Measurements from ENCODE around the gene EPN3. TPM values are rescaled to one million over a fixed set of nuclear protein-coding genes. Genes with fewer than 3 reads are reported as not detected.

The EPN3 gene
- total and polyA plus RNA-seq, 2 donors, result 2.2 to 5.3 TPM

- H3K4me3 ChIP-seq (ENCODE audit: low read length in 2 of 2), result no peak overlapping the region
- no peaks in the 10 kb centered on the region for H3K36me3 ChIP-seq (ENCODE audit: control insufficient read depth in 2 of 2, insufficient read depth in 2 of 2, low read length in 1 of 2)
- H3K27me3 ChIP-seq (ENCODE audit: control insufficient read depth in 2 of 2, insufficient read depth in 1 of 2, low read length in 1 of 2), result peaks cover 0 to 35% of the 10 kb centered on the region in 2 donors
- WGBS, result 95% methylated on average over 4 of the region's 4 CpGs
- H3K4me1 ChIP-seq (ENCODE audit: control insufficient read depth in 2 of 2, insufficient read depth in 2 of 2, low read length in 2 of 2), result peaks cover 0 to 4% of the 10 kb centered on the region in 2 donors
- no peak for DNase-seq (ENCODE audit: low read depth in 6 of 9, low spot score in 9 of 9)
- H3K9me3 ChIP-seq (ENCODE audit: control insufficient read depth in 2 of 2, insufficient read depth in 1 of 2, low read length in 1 of 2), result no peaks in the 10 kb centered on the region
- no peak overlapping the region for H3K27ac ChIP-seq (ENCODE audit: low read depth in 1 of 2, low read length in 1 of 2)
These were observed 51.6 kb downstream of the EPN3 start for GRCh38 chr17:50584116-50584515.

GRCh38 chr17:50584749-50585148, 52.2 kb downstream of the EPN3 start:
- H3K27me3 ChIP-seq (ENCODE audit: control insufficient read depth in 2 of 2, insufficient read depth in 1 of 2, low read length in 1 of 2), result peaks cover 0 to 32% of the 10 kb centered on the region in 2 donors
- peaks cover 0 to 4% of the 10 kb centered on the region in 2 donors for H3K4me1 ChIP-seq (ENCODE audit: control insufficient read depth in 2 of 2, insufficient read depth in 2 of 2, low read length in 2 of 2)
- no peaks in the 10 kb centered on the region for H3K36me3 ChIP-seq (ENCODE audit: control insufficient read depth in 2 of 2, insufficient read depth in 2 of 2, low read length in 1 of 2)
- no peak overlapping the region for H3K4me3 ChIP-seq (ENCODE audit: low read length in 2 of 2)
- no peaks in the 10 kb centered on the region for H3K9me3 ChIP-seq (ENCODE audit: control insufficient read depth in 2 of 2, insufficient read depth in 1 of 2, low read length in 1 of 2)
- no peak for DNase-seq (ENCODE audit: low read depth in 6 of 9, low spot score in 9 of 9)
- H3K27ac ChIP-seq (ENCODE audit: low read depth in 1 of 2, low read length in 1 of 2), result no peak overlapping the region
- WGBS, result 92% methylated on average over 6 of the region's 6 CpGs

- Histone ChIP-seq H3K4me1 (ENCODE audit: control insufficient read depth in 2 of 2, insufficient read depth in 2 of 2, low read length in 2 of 2) (peaks cover 0 to 4% of the 10 kb centered on the region in 2 donors), H3K27me3 (ENCODE audit: control insufficient read depth in 2 of 2, insufficient read depth in 1 of 2, low read length in 1 of 2) (peaks cover 0 to 27% of the 10 kb centered on the region in 2 donors), H3K27ac (ENCODE audit: low read depth in 1 of 2, low read length in 1 of 2) (no peak overlapping the region), H3K36me3 (ENCODE audit: control insufficient read depth in 2 of 2, insufficient read depth in 2 of 2, low read length in 1 of 2) (no peaks in the 10 kb centered on the region), H3K4me3 (ENCODE audit: low read length in 2 of 2) (no peak overlapping the region), H3K9me3 (ENCODE audit: control insufficient read depth in 2 of 2, insufficient read depth in 1 of 2, low read length in 1 of 2) (no peaks in the 10 kb centered on the region)
- DNase-seq (ENCODE audit: low read depth in 6 of 9, low spot score in 9 of 9), result no peak
- WGBS, result 97% methylated on average over 4 of the region's 4 CpGs
These were observed 52.8 kb downstream of the EPN3 start for GRCh38 chr17:50585346-50585745.

- no peak for DNase-seq (ENCODE audit: low read depth in 6 of 9, low spot score in 9 of 9)
- WGBS, result 94% methylated on average over 8 of the region's 8 CpGs
- Histone ChIP-seq H3K27me3 (ENCODE audit: control insufficient read depth in 2 of 2, insufficient read depth in 1 of 2, low read length in 1 of 2) (peaks cover 0 to 24% of the 10 kb centered on the region in 2 donors), H3K4me1 (ENCODE audit: control insufficient read depth in 2 of 2, insufficient read depth in 2 of 2, low read length in 2 of 2) (peaks cover 0 to 4% of the 10 kb centered on the region in 2 donors), H3K27ac (ENCODE audit: low read depth in 1 of 2, low read length in 1 of 2) (no peak overlapping the region), H3K9me3 (ENCODE audit: control insufficient read depth in 2 of 2, insufficient read depth in 1 of 2, low read length in 1 of 2) (no peaks in the 10 kb centered on the region), H3K36me3 (ENCODE audit: control insufficient read depth in 2 of 2, insufficient read depth in 2 of 2, low read length in 1 of 2) (no peaks in the 10 kb centered on the region), H3K4me3 (ENCODE audit: low read length in 2 of 2) (no peak overlapping the region)
These were observed 53.4 kb downstream of the EPN3 start for GRCh38 chr17:50585891-50586290.

- no peaks in the 10 kb centered on the region for H3K9me3 ChIP-seq (ENCODE audit: control insufficient read depth in 2 of 2, insufficient read depth in 1 of 2, low read length in 1 of 2)
- no peak for DNase-seq (ENCODE audit: low read depth in 6 of 9, low spot score in 9 of 9)
- H3K36me3 ChIP-seq (ENCODE audit: control insufficient read depth in 2 of 2, insufficient read depth in 2 of 2, low read length in 1 of 2), result no peaks in the 10 kb centered on the region
- H3K27ac ChIP-seq (ENCODE audit: low read depth in 1 of 2, low read length in 1 of 2), result no peak overlapping the region
- H3K27me3 ChIP-seq (ENCODE audit: control insufficient read depth in 2 of 2, insufficient read depth in 1 of 2, low read length in 1 of 2), result peaks cover 0 to 24% of the 10 kb centered on the region in 2 donors
- H3K4me1 ChIP-seq (ENCODE audit: control insufficient read depth in 2 of 2, insufficient read depth in 2 of 2, low read length in 2 of 2), result peaks cover 0 to 4% of the 10 kb centered on the region in 2 donors
- no peak overlapping the region for H3K4me3 ChIP-seq (ENCODE audit: low read length in 2 of 2)
- WGBS, result 93% methylated on average over 9 of the region's 9 CpGs
These were observed 54.1 kb downstream of the EPN3 start for GRCh38 chr17:50586421-50587247.

- WGBS, result 98% methylated on average over 9 of the region's 9 CpGs
- DNase-seq (ENCODE audit: low read depth in 6 of 9, low spot score in 9 of 9), result no peak
- no peak overlapping the region for H3K27ac ChIP-seq (ENCODE audit: low read depth in 1 of 2, low read length in 1 of 2)
- no peak overlapping the region for H3K4me3 ChIP-seq (ENCODE audit: low read length in 2 of 2)
- H3K9me3 ChIP-seq (ENCODE audit: control insufficient read depth in 2 of 2, insufficient read depth in 1 of 2, low read length in 1 of 2), result no peaks in the 10 kb centered on the region
- H3K27me3 ChIP-seq (ENCODE audit: control insufficient read depth in 2 of 2, insufficient read depth in 1 of 2, low read length in 1 of 2), result peaks cover 0 to 24% of the 10 kb centered on the region in 2 donors
- H3K36me3 ChIP-seq (ENCODE audit: control insufficient read depth in 2 of 2, insufficient read depth in 2 of 2, low read length in 1 of 2), result no peaks in the 10 kb centered on the region
- peaks cover 0 to 4% of the 10 kb centered on the region in 2 donors for H3K4me1 ChIP-seq (ENCODE audit: control insufficient read depth in 2 of 2, insufficient read depth in 2 of 2, low read length in 2 of 2)
These were observed 55.0 kb downstream of the EPN3 start for GRCh38 chr17:50587571-50587970.

GRCh38 chr17:50588391-50589049, 56.0 kb downstream of the EPN3 start:
- no peaks in the 10 kb centered on the region for H3K9me3 ChIP-seq (ENCODE audit: control insufficient read depth in 2 of 2, insufficient read depth in 1 of 2, low read length in 1 of 2)
- peaks cover 0 to 27% of the 10 kb centered on the region in 2 donors for H3K27me3 ChIP-seq (ENCODE audit: control insufficient read depth in 2 of 2, insufficient read depth in 1 of 2, low read length in 1 of 2)
- H3K36me3 ChIP-seq (ENCODE audit: control insufficient read depth in 2 of 2, insufficient read depth in 2 of 2, low read length in 1 of 2), result no peaks in the 10 kb centered on the region
- no peak overlapping the region for H3K4me3 ChIP-seq (ENCODE audit: low read length in 2 of 2)
- WGBS, result 93% methylated on average over 18 of the region's 18 CpGs
- H3K4me1 ChIP-seq (ENCODE audit: control insufficient read depth in 2 of 2, insufficient read depth in 2 of 2, low read length in 2 of 2), result peaks cover 0 to 4% of the 10 kb centered on the region in 2 donors
- H3K27ac ChIP-seq (ENCODE audit: low read depth in 1 of 2, low read length in 1 of 2), result no peak overlapping the region
- no peak for DNase-seq (ENCODE audit: low read depth in 6 of 9, low spot score in 9 of 9)

- H3K27ac ChIP-seq (ENCODE audit: low read depth in 1 of 2, low read length in 1 of 2), result no peak overlapping the region
- no peak overlapping the region for H3K4me3 ChIP-seq (ENCODE audit: low read length in 2 of 2)
- no peaks in the 10 kb centered on the region for H3K36me3 ChIP-seq (ENCODE audit: control insufficient read depth in 2 of 2, insufficient read depth in 2 of 2, low read length in 1 of 2)
- no peak for DNase-seq (ENCODE audit: low read depth in 6 of 9, low spot score in 9 of 9)
- peaks cover 0 to 4% of the 10 kb centered on the region in 2 donors for H3K4me1 ChIP-seq (ENCODE audit: control insufficient read depth in 2 of 2, insufficient read depth in 2 of 2, low read length in 2 of 2)
- H3K27me3 ChIP-seq (ENCODE audit: control insufficient read depth in 2 of 2, insufficient read depth in 1 of 2, low read length in 1 of 2), result peaks cover 0 to 29% of the 10 kb centered on the region in 2 donors
- 81% methylated on average over 10 of the region's 10 CpGs for WGBS
- no peaks in the 10 kb centered on the region for H3K9me3 ChIP-seq (ENCODE audit: control insufficient read depth in 2 of 2, insufficient read depth in 1 of 2, low read length in 1 of 2)
These were observed 56.7 kb downstream of the EPN3 start for GRCh38 chr17:50589095-50589705.
